ENCODE results near the gene KLHL11.
A peak's percentile ranks its signal among the peaks of the same experiment; 100 is the strongest.

Gene KLHL11

GRCh38 chr17:41864836-41865595 lies at the start of gene KLHL11:
Gene KLHL11 (minus strand): TSS chr17:41865423. CDS start chr17:41865370, 53 bp downstream.
- peak; percentile 88 to 91 for DNase-seq (ENCODE audit: low read depth in 2 of 2)
- peak within 1 kb of the TSS; percentile 92 to 99 for H3K4me3 ChIP-seq (replicated peaks in 1 of 2; ENCODE audit: low read depth in 2 of 2, low read length in 2 of 2)
- no peak for TF ChIP-seq CTCF (IDR thresholded peaks at IDR 0.05; ENCODE audit: low read depth, low read length)

- no peak for TF ChIP-seq CTCF (IDR thresholded peaks at IDR 0.05; ENCODE audit: low read depth, low read length)
- H3K4me3 ChIP-seq (replicated peaks in 1 of 2; ENCODE audit: low read depth in 2 of 2, low read length in 2 of 2) = no peak overlapping the region
- DNase-seq (ENCODE audit: low read depth in 2 of 2) = no peak
These were observed 49.8 kb upstream of the KLHL11 start for GRCh38 chr17:41915020-41915419.

GRCh38 chr17:41914358-41914766 lies 49.1 kb upstream of the KLHL11 start:
- DNase-seq (ENCODE audit: low read depth in 2 of 2) = peak; percentile 63 to 64
- TF ChIP-seq CTCF (IDR thresholded peaks at IDR 0.05; ENCODE audit: low read depth, low read length) = no peak
- no peak overlapping the region for H3K4me3 ChIP-seq (replicated peaks in 1 of 2; ENCODE audit: low read depth in 2 of 2, low read length in 2 of 2)

- no peak overlapping the region for H3K4me3 ChIP-seq (replicated peaks in 1 of 2; ENCODE audit: low read depth in 2 of 2, low read length in 2 of 2)
- no peak for DNase-seq (ENCODE audit: low read depth in 2 of 2)
- TF ChIP-seq CTCF (IDR thresholded peaks at IDR 0.05; ENCODE audit: low read depth, low read length) = no peak
These were observed 48.6 kb upstream of the KLHL11 start for GRCh38 chr17:41913798-41914197.

GRCh38 chr17:41912925-41913324 lies 47.7 kb upstream of the KLHL11 start:
- TF ChIP-seq CTCF (IDR thresholded peaks at IDR 0.05; ENCODE audit: low read depth, low read length) = peak; percentile 23
- no peak overlapping the region for H3K4me3 ChIP-seq (replicated peaks in 1 of 2; ENCODE audit: low read depth in 2 of 2, low read length in 2 of 2)
- no peak for DNase-seq (ENCODE audit: low read depth in 2 of 2)

GRCh38 chr17:41910701-41911391 lies 45.6 kb upstream of the KLHL11 start:
- peak; percentile 90 to 99 for DNase-seq (ENCODE audit: low read depth in 2 of 2)
- no peak for TF ChIP-seq CTCF (IDR thresholded peaks at IDR 0.05; ENCODE audit: low read depth, low read length)
- H3K4me3 ChIP-seq (replicated peaks in 1 of 2; ENCODE audit: low read depth in 2 of 2, low read length in 2 of 2) = no peak overlapping the region

Data from cardiac fibroblast (primary cell).